Activated CD8-positive, alpha-beta memory T cell treated with anti-CD3 and anti-CD28 coated beads, Interleukin-2, amount 10 ng/mL, durations not matched to agents 7 days and 5 days (primary cell): ENCODE results near the gene HS3ST6. TPM values are rescaled to one million over a fixed set of nuclear protein-coding genes. Genes with fewer than 3 reads are reported as not detected.
"Not testable (repeated sequence)": the region's sequence is repeated elsewhere in the genome, so short reads cannot be mapped to it uniquely, and the experiment has no call there.

ENCODE experiments used
- ATAC-seq: fragments of 150-1000 bp; cut with Tn5 transposase; one replicate; pipeline ENCODE4 v1.10.0; 2021; ENCODE audit warnings: moderate library complexity
- CTCF ChIA-PET: fragments of 350-600 bp; sonication (Branson Sonifier 250); formaldehyde crosslinking; loops from one replicate; lab custom pipeline; 2021; ENCODE audit warnings: antibody characterized with exemption; lab: Charles Lee
- DNase-seq: peaks from one replicate; pipeline ENCODE4 v3.0.0-alpha.2; 2020
- H3K27ac Mint-ChIP-seq: one replicate; pipeline ENCODE4 v1.8.0; 2021; ENCODE audit warnings: mild to moderate bottlenecking, mixed read lengths
- H3K27me3 Mint-ChIP-seq: one replicate; pipeline ENCODE4 v1.8.0; 2021; ENCODE audit warnings: mixed read lengths
- H3K36me3 Mint-ChIP-seq: one replicate; pipeline ENCODE4 v1.8.0; 2021; ENCODE audit warnings: mild to moderate bottlenecking, mixed read lengths
- H3K4me1 Mint-ChIP-seq: one replicate; pipeline ENCODE4 v1.8.0; 2021; ENCODE audit warnings: mixed read lengths
- H3K4me3 Mint-ChIP-seq: one replicate; pipeline ENCODE4 v1.8.0; 2021; ENCODE audit warnings: mild to moderate bottlenecking, moderate library complexity, mixed read lengths
- H3K9me3 Mint-ChIP-seq: one replicate; pipeline ENCODE4 v1.8.0; 2022; ENCODE audit warnings: low read depth, mixed read lengths
- total RNA-seq, 2 experiments: library from RNA; stranded (reverse); gene quantifications; one replicate each; pipeline ENCODE4 v1.2.3, GENCODE V29; 2021

The HS3ST6 gene
- total RNA-seq, 2 experiments from 2014 or later: not detected

DNA sequence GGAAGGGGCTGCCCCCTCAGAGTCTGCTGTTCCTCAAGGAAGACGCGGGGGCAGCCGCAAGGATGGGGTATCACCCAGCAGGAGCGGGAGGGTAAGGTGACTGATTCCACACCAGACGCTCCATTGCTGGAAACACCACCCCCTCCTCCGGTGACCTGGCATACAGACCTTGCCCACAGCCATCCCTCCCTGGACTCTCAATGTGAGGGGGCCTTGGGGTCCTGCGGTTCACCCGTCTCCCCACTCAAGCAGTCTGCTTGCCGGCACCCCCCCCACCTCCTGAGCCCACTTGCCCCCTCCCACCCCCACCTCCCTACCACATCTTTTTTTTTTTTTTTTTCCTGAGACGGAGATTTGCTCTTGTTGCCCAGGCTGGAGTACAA is 12.1 kb upstream of the HS3ST6 start:
- Mint-ChIP-seq H3K9me3 (no peaks in the 10 kb centered on the region), H3K4me1 (peaks cover 2% of the 10 kb centered on the region), H3K27me3 (peaks cover 8% of the 10 kb centered on the region), H3K36me3 (no peaks in the 10 kb centered on the region), H3K4me3 (no peak overlapping the region), H3K27ac (no peak overlapping the region)
- CTCF ChIA-PET: interaction anchor here (0.7 to 2.9 kb wide), 7 partner anchors 10 to 96 kb away, joined by 3 to 24 read pairs (median 9); partner anchors contain the start of gene MSRB1
- no peak for ATAC-seq
- no peak for DNase-seq

- peaks cover 2% of the 10 kb centered on the region for H3K4me1 Mint-ChIP-seq
- H3K9me3 Mint-ChIP-seq: no peaks in the 10 kb centered on the region
- no peak overlapping the region for H3K27ac Mint-ChIP-seq
- no peak overlapping the region for H3K4me3 Mint-ChIP-seq
- peaks cover 8% of the 10 kb centered on the region for H3K27me3 Mint-ChIP-seq
- CTCF ChIA-PET: interaction anchor here (0.5 to 2.9 kb wide), 23 partner anchors 9 to 587 kb away, joined by 3 to 24 read pairs (median 5); partner anchors contain the start of genes FAHD1, MSRB1, NTHL1 and NUBP2
- DNase-seq (peak; percentile 93), ATAC-seq (peak; percentile 95)
- H3K36me3 Mint-ChIP-seq: no peaks in the 10 kb centered on the region
Observed at GRCh38 chr16:1929578-1930337, 11.5 kb upstream of the HS3ST6 start.

GRCh38 chr16:1929105-1929504 is 10.9 kb upstream of the HS3ST6 start:
- Mint-ChIP-seq H3K27me3 (peaks cover 10% of the 10 kb centered on the region), H3K27ac (peak overlapping the region; percentile 61), H3K4me3 (peak overlapping the region; percentile 48), H3K4me1 (peaks cover 2% of the 10 kb centered on the region), H3K36me3 (no peaks in the 10 kb centered on the region), H3K9me3 (no peaks in the 10 kb centered on the region)
- ATAC-seq: peak; percentile 14
- CTCF ChIA-PET: interaction anchor here (0.5 to 2.9 kb wide), 24 partner anchors 8 to 586 kb away, joined by 3 to 24 read pairs (median 5); partner anchors contain the start of genes FAHD1, MSRB1, NTHL1 and NUBP2
- no peak for DNase-seq

GRCh38 chr16:1926271-1926670 is 8.1 kb upstream of the HS3ST6 start:
- Mint-ChIP-seq H3K4me3 (no peak overlapping the region), H3K27me3 (peaks cover 28% of the 10 kb centered on the region), H3K4me1 (peaks cover 2% of the 10 kb centered on the region), H3K27ac (no peak overlapping the region), H3K36me3 (no peaks in the 10 kb centered on the region), H3K9me3 (no peaks in the 10 kb centered on the region)
- CTCF ChIA-PET: no interaction called here
- ATAC-seq: no peak
- no peak for DNase-seq

- no peaks in the 10 kb centered on the region for H3K9me3 Mint-ChIP-seq
- H3K27ac Mint-ChIP-seq: no peak overlapping the region
- CTCF ChIA-PET: interaction anchor here (0.7 to 1.7 kb wide), 4 partner anchors 12 to 216 kb away, joined by 3 to 4 read pairs (median 4); no protein-coding TSS in a partner anchor
- peaks cover 1% of the 10 kb centered on the region for H3K4me1 Mint-ChIP-seq
- no peaks in the 10 kb centered on the region for H3K36me3 Mint-ChIP-seq
- H3K27me3 Mint-ChIP-seq: peaks cover 45% of the 10 kb centered on the region
- no peak for DNase-seq
- H3K4me3 Mint-ChIP-seq: no peak overlapping the region
- no peak for ATAC-seq
Observed at GRCh38 chr16:1924095-1924494, 5.9 kb upstream of the HS3ST6 start.

DNA sequence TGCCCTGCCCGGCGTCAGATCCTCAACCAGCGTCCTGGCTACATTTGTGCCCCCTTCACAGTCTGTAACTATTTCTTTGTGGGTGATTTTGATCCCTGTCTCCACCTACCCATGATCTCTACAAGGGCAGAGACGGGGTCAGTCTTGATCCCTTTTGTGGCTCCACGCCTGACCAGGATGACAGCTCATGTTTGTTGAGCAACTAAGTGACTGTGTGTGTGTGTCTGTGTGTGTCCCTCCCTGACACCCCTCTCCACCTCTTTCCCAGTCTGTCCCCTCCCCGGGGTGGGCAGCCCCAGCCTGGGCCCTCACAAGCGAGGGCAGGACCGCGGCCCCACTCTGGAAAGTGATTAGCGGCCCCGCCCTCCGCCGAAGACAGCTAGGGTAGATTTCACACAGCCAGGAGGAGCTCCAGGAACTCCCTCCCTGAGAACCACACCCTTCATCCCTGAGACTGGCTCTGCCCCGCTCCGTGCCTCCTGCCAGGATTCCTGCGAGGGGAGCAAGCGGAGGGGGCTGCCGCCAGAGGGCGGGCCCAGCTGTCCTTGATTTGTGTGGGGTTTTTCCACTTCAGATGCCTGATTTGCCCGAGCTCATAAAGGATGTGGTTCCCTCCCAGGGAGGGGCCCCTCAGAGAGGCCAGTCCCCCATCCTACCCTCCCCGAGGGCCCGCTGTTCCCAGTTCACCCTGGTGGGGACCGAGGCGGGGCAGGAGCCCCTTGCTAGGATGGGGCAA is 5.3 kb upstream of the HS3ST6 start:
- DNase-seq: no peak
- CTCF ChIA-PET: interaction anchor here (0.6 to 1.7 kb wide), 5 partner anchors 9 to 217 kb away, joined by 3 to 4 read pairs (median 3); no protein-coding TSS in a partner anchor
- Mint-ChIP-seq H3K4me1 (no peaks in the 10 kb centered on the region), H3K27me3 (peaks cover 50% of the 10 kb centered on the region), H3K27ac (no peak overlapping the region), H3K36me3 (no peaks in the 10 kb centered on the region), H3K4me3 (no peak overlapping the region), H3K9me3 (no peaks in the 10 kb centered on the region)
- ATAC-seq: no peak

GRCh38 chr16:1922357-1922756 is 4.1 kb upstream of the HS3ST6 start:
- Mint-ChIP-seq H3K27me3 (peaks cover 53% of the 10 kb centered on the region), H3K36me3 (no peaks in the 10 kb centered on the region), H3K9me3 (no peaks in the 10 kb centered on the region), H3K4me3 (no peak overlapping the region), H3K4me1 (no peaks in the 10 kb centered on the region), H3K27ac (no peak overlapping the region)
- DNase-seq: no peak
- CTCF ChIA-PET: interaction anchor here (1.7 kb wide), 1 partner anchor 20 kb away, joined by 3 read pairs; no protein-coding TSS in a partner anchor
- ATAC-seq: no peak

DNA sequence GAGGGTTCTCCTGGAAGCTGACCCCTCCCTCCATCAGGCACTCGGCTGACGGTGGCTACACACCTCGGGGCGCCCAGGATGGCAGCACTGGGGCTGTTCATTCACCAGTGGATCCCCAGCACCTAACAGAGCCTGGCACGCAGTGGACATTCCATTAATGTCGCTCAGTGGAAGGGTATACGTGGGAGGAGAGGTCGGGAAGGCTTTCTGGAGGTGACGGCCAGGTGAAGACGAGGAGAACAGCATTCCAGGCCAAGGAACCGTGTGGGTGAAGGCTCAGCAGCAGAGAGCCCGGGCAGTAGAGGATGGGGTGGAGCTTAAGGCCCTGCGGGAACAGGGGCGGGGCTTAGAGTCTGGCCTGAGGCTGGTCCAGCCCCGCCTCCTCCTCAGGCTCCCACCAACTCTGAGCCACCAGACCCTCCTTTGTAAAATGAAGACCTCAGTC is 2.5 kb upstream of the HS3ST6 start:
- Mint-ChIP-seq H3K36me3 (no peaks in the 10 kb centered on the region), H3K9me3 (no peaks in the 10 kb centered on the region), H3K27ac (no peak overlapping the region), H3K4me1 (no peaks in the 10 kb centered on the region), H3K27me3 (peaks cover 69% of the 10 kb centered on the region), H3K4me3 (no peak overlapping the region)
- CTCF ChIA-PET: interaction anchor here (0.9 to 1.0 kb wide), 2 partner anchors 9 to 14 kb away, joined by 3 read pairs; no protein-coding TSS in a partner anchor
- ATAC-seq (peak; percentile 35), DNase-seq (no peak)

GRCh38 chr16:1920122-1920521 is 1.9 kb upstream of the HS3ST6 start:
- CTCF ChIA-PET: interaction anchor here (0.9 kb wide), 1 partner anchor 15 kb away, joined by 3 read pairs; no protein-coding TSS in a partner anchor
- H3K36me3 Mint-ChIP-seq, H3K9me3 Mint-ChIP-seq, H3K4me3 Mint-ChIP-seq, H3K27ac Mint-ChIP-seq, H3K4me1 Mint-ChIP-seq, DNase-seq, ATAC-seq: not testable (repeated sequence)
- H3K27me3 Mint-ChIP-seq: peaks cover 75% of the 10 kb centered on the region

DNA sequence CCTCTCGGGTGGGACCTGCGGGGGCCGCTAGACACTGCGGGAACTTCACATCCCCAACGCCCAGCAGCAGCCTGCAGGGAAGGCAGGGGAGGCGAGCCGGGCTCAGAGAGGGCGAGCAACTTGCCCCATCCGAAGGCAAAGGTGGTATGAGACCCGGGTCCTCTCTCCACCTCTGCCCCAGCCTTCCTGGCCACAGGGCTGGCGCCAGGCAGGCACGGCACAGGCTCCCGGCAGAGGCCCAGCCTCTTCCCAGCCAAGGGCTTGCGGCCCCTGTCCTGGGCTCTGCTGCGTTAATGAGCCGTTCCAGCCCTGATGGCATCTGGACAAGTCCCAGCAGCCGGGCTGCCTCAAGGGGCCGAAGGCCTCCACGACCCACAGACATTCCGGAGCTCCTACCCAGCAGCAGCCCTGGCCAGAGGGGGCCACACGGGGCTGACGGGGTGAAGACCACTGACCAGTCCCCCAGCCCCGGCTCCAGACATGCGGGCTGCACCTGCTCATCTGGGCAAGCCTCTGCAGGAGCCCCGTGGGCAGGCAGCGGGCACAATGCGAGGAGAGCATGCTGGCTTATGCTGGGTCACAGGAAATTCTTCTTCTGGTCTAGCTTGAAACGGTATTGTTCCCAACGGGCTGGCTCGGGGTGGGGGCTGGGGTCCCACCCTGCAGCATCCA is 1.2 kb upstream of the HS3ST6 start:
- H3K9me3 Mint-ChIP-seq: no peaks in the 10 kb centered on the region
- no peaks in the 10 kb centered on the region for H3K36me3 Mint-ChIP-seq
- DNase-seq (no peak), ATAC-seq (no peak)
- H3K4me3 Mint-ChIP-seq: no peak overlapping the region
- H3K4me1 Mint-ChIP-seq: no peaks in the 10 kb centered on the region
- H3K27me3 Mint-ChIP-seq: peaks cover 80% of the 10 kb centered on the region
- CTCF ChIA-PET: no interaction called here
- H3K27ac Mint-ChIP-seq: no peak overlapping the region

DNA sequence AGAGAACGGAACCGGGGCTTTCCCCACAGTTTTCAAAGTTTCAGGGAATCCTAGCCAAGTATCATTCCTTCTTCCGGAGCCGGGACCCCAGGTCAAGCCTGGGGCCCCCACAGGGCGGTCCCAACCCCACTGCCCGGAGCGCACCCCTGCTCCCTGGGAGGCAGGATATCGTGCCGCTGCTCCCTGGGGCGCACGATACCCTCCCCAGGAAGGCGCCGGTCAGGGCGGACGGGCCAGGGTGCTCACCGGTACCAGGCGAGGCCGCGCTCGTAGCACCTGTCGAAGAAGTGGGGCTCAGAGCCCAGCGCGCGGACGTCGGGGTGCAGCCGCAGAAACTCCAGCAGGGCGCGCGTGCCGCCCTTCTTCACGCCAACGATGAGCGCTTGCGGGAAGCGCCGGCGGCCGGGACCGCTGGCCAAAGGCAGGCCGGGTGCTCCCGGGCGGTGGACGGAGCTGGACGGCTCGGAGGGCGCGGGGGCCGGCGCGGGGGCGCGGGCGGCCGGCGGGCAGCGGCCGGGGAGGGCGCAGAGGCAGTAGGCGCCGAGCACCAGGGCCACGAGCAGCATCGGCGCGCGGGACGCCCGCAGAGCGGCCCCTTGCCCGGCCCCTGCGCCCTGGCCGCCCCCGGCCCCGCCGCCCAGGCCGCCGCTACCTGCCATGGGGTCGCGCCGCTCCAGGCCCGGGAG is 407 bp downstream of the HS3ST6 start:
- Mint-ChIP-seq H3K4me3 (no peak overlapping the region), H3K36me3 (no peaks in the 10 kb centered on the region), H3K4me1 (no peaks in the 10 kb centered on the region), H3K9me3 (no peaks in the 10 kb centered on the region), H3K27me3 (peaks cover 69% of the 10 kb centered on the region), H3K27ac (no peak overlapping the region)
- ATAC-seq: no peak
- no peak for DNase-seq
- CTCF ChIA-PET: interaction anchor here (1.4 kb wide), 1 partner anchor 11 kb away, joined by 4 read pairs; no protein-coding TSS in a partner anchor

- no peak overlapping the region for H3K27ac Mint-ChIP-seq
- H3K4me1 Mint-ChIP-seq: no peaks in the 10 kb centered on the region
- H3K27me3 Mint-ChIP-seq: peaks cover 63% of the 10 kb centered on the region
- CTCF ChIA-PET: interaction anchor here (1.4 kb wide), 1 partner anchor 12 kb away, joined by 4 read pairs; no protein-coding TSS in a partner anchor
- DNase-seq (no peak), ATAC-seq (no peak)
- no peak overlapping the region for H3K4me3 Mint-ChIP-seq
- no peaks in the 10 kb centered on the region for H3K36me3 Mint-ChIP-seq
- no peaks in the 10 kb centered on the region for H3K9me3 Mint-ChIP-seq
Observed at GRCh38 chr16:1917056-1917664, 1.1 kb downstream of the HS3ST6 start.
